SKM-1 (cell line): ENCODE data around the gene PVR.
"Not testable (repeated sequence)": the region's sequence is repeated elsewhere in the genome, so short reads cannot be mapped to it uniquely, and the experiment has no call there.

Experiments
- DNase-seq: peaks from one replicate; lab custom pipeline; 2025; ENCODE audit not compliant: unreplicated experiment; lab: John Stamatoyannopoulos, UW

PVR gene

DNA sequence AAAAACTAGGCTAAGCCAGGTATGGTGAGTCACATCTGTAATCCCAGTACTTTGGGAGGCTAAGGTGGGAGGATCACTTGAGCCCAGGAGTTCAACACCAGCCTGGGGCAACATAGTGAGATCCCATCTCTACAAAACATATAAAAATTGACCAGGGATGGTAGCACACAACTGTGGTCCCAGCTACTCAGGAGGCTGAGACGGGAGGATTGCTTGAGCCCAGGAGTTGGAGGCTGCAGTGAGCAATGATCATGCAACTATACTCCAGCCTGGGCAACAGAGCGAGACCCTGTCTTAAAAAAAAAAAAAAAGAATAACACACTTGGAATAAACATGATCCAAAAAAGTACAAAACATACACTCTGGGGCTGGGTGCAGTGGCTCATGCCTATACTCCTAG lies 26.3 kb downstream of the PVR start:
- not testable (repeated sequence) for DNase-seq

DNA sequence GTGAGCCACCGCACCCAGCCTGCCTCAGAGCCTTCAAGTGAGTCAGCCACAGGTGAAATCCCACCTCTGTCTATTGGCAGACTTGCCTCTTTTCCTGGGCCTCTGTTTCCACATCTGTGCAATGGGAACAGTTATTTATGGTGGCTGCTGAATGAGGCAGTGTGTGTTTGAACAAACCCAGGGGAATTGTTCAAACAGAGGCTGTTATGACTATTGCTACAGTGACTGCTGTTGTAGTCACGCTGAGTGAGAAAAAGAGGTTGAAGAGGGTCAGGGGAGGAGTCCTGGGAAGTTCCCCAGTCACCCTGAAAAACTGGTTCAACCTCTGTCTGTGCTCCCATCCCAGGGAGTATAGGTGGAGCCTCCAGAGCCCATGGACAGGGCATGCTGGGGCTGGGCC lies 27.7 kb downstream of the PVR start, which contains the start of gene CEACAM19:
Gene CEACAM19 (plus strand): TSS at position 83 of the 400 bp plus-strand sequence. CDS start 450 bp downstream, outside the sequence.
- no peak for DNase-seq

DNA sequence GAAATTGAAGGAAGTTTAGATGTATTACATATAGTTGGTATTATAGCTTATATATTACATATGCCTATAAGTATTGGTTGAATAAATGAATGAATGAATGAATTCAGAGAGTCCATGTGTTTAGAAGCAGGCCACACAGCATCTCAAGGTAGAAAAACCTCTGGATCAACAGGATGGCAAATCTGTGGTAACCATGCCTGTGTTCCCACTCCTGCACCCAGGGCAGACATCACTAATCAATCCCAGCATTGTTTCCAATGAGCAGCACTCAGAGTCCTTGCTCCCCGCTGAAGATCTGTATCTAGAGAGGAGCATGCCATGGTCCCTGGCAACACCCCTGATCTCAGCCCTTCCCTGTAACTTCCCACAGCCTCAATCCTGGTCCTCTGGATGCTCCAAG lies 28.5 kb downstream of the PVR start:
- DNase-seq: no peak

DNA sequence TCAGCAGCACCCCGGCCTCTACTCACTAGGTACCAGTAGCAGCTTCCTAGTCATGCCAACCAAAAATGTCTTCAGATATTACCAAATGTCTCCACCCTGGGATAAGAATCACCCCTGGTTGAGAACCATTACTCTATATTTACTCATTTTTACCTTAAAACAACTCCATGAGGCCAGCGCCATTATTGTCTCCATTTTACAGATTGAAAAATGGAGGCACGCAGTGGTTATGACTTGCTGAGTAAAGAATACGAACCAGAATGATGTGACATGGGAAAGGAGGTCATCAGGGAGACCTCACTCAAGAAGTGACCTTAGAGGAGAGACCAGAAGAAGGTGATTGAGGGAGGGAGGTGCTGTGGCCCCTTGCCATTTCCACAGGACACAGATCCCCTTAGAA lies 29.8 kb downstream of the PVR start:
- DNase-seq: no peak

DNA sequence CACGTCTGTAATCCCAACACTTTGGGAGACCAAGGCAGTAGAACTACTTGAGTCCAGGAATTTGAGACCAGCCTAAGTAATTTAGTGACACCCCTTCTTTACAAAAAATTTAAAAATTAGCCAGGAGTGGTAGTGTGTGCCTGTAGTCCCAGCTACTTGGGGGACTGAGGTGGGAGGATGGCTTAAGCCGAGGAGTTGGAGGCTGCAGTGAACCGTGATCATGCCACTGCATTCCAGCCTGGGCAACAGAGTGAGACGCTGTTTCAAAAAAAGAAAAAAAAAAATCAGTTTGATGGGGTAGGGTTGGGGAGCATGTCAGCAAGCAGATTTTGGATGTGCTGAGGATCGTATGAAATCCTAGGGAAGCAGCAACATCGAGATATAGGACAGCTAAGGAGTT lies 31.8 kb downstream of the PVR start:
- no peak for DNase-seq

DNA sequence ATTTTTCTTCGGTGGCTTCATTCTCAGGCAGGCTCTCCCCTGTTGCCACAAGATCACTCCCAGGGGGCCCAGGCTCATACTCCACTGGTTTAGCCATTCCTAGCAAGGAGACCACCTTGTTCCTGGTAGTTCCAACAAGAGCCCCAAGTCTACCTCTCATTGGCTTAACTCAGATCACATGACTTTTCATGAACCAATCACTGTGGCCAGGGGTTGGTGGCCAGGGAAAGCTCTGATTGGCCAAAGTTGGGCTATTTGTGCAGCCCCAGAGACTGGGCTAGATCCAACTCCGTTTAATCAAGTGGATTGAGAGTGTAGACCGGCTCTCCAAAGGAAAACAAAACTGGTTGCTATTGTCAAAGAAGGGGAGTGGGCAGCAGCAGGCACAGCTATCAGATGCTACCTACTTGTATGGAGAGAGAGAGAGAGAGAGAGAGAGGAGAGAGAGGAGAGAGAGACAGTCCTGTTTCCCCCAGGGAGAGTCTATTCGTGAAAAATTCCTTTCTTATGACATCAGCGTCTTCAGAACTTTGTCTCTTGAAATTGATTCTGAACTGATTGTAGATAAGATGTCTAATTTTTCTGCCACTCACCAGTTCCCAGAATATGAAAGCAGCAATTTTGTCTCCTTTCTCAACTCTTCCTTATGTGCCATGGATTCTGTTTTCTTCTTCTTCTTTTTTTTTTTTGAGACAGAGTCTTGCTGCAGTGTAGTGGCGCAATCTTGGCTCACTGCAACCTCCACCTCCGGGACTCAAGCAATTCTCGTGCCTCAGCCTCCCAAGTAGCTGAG lies 33.5 kb downstream of the PVR start:
- no peak for DNase-seq

DNA sequence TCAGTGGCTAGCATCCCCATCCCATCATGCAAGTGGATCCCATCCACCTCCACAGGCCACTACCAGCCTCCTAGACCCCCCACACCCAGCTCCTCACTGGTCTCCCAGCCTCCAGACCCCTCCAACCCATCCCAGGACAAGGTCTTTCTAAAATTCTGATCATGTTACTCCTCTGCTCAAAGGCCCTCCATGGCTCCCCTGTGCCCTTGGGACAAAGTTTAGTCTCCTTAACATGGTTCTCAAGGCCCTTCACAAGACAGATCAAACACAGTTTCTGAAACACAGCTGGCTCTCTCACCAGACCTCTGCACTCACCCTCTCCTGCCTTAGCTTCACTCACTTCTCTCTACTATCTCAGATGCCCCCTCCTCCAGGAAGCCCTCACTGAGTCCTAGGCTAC lies 36.8 kb downstream of the PVR start:
- no peak for DNase-seq

DNA sequence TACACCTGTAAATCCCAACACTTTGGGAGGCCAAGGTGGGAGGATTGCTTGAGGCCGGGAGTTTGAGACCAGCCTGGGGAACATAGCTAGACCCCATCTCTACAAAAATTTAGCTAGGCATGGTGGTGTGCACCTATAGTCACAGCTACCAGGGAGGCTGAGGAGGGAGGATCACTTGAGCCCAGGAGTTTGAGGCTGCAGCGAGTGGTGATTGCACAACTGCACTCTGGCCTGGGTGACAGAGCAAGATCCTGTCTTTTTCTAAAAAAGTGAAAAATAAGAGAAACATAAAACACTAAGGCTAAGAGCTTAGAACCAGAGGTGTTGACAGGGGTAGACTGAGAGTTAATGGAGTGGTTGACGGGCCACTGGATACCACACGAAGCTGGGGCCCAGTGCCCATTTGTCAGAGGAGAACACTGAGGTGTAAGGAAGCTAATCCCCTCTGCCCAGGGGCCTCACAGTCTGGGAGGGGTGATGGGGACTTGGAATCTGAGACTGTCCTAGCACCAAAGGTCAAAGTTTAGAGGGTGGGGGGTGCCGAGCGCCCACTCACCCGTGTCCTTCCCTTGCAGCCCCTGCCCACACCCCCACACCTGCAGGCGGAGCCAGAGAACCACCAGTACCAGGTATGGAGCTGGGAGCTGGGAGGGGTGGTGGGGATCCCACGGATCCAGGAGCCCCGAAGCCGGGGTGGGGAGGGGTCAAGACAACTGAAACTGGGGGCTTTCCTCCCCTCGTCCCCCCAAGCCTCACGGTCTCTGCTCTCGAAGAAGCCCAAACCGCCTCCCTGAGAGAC lies 38.5 kb downstream of the PVR start:
- no peak for DNase-seq

DNA sequence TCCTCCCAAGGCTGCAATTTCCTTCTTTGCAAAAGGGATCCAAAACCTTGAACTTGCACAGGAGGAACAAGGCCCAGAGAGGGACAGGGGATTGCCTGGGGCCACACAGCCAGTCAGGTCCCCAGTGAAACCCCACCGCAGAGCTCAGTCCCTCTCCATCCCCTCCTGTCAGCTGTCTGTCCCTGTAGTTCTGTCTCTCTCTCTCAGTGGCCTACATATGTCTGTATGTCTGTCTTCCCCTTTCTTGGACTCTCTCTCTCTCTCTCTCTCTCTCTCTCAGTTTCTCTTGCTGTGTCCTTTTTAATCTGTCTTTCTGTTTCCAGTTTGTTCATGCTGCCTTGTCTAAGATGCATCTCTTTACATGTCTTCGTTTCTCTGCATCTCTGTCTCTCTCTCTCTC lies 39.1 kb downstream of the PVR start:
- no peak for DNase-seq

DNA sequence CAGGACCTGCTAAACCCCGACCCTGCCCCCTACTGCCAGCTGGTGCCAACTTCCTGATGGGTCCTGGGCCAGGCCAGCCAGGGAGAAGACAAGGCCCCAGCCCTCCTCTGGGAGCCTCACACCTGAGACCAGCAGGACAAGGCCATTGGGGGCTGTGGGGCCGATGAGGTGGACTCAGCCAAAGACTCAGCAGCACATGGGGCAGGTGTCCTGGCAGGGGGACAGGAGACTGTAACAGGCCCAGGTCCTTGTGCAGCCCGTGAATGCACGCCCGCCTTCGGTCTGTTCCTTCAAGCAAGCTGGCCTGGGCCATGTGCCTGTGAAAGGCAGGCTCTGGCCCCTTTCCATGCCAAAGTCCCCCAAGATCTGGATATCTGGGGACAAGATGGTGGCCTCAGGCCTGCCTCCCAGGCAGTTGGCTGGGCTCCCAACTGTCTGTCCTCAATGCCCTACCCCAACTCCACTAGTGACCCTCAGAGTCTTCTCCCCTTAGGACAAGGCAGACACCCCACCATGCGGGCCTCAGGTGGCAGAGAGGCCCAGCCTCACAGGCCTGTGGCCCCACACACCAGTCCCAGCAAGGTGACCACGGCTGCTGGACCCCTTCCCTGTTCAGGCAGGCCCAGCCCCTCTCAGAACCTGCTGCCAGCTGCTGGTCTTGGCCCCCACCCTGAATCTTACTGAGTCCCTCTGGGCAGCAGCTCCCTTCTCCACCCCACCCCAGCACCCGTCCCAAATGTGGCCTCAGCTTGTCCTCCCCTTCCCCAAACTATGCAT lies 39.9 kb downstream of the PVR start:
- no peak for DNase-seq

DNA sequence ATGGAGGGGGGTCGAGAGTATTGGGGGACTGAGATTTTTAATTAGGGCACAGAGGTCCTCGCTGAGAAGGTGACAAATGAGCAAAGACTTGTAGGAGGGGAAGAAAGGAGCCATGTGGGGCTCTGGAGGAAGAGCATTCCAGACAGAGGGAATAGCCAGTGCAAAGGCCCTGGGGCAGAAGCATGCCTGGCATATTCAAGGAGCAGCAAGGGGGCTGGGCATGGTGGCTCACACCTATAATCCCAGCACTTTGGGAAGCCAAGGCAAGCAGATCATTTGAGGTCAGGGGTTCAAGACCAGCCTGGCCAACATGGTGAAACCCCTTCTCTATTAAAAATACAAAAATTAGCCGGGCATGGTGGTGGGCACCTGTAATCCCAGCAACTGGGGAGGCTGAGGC lies 40.7 kb downstream of the PVR start:
- not testable (repeated sequence) for DNase-seq

DNA sequence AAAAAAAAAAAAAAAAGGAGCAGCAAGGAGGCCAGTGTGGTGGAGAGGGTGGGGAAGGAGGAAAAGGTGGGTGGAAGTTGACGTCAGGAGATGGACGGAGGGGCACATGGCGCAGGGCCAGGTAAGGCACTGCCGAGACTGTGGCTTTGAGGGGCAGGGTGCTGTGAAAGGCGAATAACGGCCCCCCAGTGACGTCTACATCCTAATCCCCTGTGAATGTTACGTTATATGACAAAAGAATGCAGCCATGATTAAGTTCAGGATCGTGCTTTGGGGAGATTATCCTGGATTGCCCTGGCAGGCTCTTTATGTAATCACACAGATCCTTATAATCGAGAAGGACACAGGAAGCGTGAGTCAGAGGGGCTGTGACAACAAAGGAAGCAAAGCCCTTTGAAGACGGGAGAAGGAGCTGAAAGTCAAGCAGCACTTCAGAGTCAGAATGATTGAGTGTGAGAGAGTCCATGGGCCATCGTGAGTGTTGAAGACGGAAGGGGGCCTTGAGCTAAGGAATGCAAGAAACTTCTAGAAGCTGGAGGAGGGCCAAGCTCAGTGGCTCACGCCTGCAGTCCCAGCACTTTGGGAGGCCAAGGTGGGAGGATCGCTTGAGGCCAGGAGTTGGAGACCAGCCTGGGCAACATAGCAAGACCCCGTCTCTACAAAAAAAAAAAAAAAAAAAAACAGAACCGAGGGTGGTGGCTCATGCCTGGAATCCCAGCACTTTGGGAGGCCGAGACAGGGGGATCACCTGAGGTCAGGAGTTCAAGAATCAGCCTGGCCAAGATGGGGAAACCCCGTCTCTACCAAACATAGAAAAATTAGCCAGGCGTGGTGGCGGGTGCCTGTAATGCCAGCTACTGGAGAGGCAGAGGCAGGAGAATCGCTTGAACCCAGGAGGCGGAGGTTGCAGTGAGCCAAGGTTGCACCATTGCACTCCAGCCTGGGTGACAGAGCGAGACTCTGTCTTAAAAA lies 41.5 kb downstream of the PVR start:
- DNase-seq: no peak

DNA sequence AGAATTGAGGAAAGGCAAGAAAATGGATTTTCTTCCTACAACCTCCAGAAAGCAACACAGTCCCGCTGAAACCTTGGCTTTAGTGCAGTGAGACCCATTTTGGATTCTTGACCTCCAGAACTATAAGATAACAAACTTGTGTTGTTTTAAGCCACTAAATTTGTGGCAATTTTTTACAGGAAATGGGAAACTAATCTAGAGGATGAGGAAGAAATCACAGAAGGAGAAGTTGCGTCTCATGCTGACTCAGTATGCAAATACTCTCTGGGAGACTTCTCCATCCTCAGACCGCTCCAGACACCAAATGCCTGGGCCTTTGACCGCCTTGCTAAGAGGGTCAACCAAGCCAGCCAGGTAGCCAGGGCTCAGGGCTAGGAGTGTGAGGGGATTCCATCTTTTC lies 42.2 kb downstream of the PVR start:
- no peak for DNase-seq

DNA sequence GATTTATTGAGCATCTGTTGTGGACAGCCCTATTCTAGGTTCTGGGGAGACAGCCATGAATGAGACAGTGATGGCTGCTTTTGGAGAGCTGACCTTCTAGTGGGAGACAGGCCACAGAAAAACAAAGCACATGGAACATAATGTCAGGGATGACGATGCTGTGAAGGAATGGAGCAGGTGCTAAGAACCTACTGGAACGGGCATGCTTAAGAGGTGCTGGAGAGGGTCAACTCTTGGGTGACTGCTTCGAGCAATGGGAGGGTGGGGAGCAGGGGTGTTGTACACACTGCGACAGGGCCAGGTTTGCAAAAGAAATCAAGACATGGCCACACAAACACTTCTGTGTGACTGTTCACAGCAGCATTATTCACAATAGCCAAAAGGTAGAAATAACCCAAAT lies 43.2 kb downstream of the PVR start:
- DNase-seq: no peak

DNA sequence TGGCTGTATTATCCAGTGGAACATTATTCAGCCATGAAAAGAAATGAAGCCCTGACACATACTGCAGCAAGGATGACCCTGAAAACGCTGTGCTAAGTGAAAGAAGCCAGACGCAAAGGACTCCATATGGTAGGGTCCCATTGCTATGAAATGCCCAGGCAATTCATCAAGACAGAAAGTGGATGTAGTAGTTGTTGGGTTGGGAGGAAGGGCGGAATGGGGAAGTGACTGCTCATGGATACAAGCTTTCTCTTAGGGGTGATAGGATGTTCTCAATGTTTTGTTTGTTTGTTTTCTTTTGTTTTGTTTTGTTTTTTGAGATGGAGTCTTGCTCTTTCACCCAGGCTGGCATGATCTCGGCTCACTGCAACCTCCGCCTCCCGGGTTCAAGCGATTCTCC lies 44.2 kb downstream of the PVR start:
- no peak for DNase-seq

DNA sequence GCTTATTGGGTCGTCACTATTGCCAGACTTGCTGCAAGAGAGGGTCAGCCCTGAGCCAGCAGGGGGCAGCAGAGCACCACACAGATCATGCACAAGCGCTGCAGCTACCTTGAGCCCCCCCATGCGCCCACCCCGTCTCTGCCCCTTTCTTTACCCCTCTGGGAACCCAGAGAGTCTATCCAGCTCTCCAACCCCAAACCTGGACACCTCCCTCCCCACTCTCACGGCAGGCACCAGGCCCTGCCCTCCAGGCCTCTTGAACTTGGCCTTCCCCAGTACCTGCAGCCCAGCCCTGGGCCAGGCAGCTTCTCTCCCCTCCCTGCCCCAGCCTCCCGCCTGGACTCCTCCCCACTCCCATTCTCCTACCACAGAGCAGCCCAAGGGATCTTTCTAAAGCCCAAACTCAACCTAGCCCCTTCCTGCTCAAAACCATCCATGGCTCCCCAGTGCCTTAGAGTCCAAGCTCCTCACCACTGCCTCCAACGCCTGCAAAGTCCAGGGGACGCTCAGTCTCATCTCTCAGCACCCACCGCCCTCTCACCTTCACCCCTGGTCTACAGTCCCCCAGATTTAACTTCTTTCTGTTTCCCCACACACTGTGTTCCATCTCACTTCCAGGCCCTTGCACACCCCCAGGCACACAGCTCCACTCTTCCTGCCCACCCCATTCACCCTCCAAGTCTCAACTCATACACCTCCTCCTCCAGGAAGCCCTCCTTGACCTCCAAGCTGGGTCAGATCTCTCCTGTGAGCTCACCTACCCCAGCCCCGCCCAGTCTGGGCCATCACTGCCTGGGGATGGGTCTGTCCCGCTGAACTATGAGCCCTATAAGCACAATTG lies 45.8 kb downstream of the PVR start:
- no peak for DNase-seq

DNA sequence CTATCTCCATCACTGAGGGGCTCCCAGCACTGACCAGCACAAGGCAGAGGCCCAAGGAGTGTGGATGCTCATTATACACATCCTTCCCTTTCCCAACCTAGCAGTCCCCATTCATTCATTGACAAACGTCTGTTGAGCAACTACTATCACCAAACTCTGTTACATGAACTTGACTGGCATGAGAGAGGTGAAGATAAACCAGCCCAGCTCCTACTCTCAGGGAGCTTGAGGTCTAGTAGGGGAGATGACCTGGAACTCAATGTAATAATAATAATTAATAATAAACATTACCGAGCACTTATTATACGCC lies 46.4 kb downstream of the PVR start:
- no peak for DNase-seq

DNA sequence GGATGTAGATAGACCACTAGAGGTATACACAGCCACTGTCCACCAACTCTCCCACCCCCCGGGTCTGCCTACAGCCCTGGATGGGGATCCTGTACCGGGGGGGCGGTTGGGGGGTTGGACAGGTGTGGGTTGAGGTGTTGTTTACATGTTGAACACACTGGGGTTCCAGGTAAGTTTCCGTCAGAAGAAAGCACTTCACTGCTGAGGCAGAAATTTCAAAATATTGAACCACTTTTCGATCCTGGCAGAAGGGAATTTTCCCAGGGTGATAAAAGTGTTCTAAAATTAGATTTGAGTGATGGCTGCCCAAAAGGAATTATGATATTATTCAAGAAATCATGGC lies 48.6 kb downstream of the PVR start:
- no peak for DNase-seq

DNA sequence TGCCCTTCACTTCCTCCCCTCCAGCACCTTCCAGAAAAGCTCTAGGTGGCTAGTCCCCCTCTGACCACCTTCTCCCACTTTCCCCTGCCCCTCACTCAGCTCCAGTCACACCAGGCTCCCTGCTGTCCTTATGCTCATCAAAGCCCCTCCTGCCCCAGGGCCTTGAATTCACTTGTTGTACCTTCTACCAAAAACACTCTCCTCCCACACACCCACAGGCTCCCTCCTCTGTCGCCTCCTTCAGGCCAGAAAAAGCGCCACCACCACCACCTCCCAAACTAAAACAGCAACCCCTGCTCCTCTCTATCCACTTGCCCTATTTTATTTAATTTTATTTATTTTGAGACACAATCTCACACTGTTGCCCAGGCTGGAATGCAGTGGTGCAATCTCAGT lies 50.5 kb downstream of the PVR start:
- no peak for DNase-seq
